Measurements from ENCODE around the gene TEAD1.

The TEAD1 gene

GRCh38 chr11:12667646-12668045, 6.6 kb upstream of the TEAD1 start:
- no peak for DNase-seq

GRCh38 chr11:12668166-12668565, 6.1 kb upstream of the TEAD1 start:
- no peak for DNase-seq

DNA sequence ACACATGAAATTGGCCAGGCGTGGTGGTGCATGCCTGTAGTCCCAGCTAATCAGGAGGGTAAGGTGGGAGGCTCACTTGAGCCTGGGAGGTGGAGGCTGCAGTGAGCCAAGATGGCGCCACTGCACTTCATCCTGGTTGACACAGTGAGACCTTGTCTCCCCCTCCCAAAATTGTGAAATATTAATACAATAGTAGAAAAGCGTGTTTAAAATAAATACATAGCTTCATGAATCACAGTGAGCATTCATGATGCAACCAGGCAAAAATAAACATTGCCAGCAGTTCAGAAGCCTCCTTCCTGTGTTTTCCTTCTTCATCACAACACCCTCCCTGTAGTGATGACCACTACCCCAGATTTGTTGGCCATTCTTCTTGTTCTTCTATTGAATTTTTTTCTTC, 4.3 kb upstream of the TEAD1 start:
- no peak for DNase-seq

- DNase-seq = no peak
These were observed 2.9 kb upstream of the TEAD1 start for GRCh38 chr11:12671370-12671769.

DNA sequence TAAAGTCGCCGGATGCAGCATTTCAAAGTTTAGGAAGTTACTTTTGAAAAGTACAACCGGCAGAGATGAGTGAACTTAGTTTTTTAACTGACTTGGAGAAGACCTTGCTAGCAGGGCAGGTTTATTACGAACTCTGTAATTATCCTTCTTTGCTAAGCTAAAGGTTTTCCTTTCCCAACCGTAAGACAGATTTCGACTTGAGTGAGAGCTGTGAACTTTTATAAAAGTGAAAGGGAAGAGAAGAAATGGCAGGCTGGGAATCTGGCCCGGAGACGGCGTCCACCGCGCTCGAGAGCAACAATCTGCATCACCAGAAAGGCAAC, 659 bp upstream of the TEAD1 start:
- no peak for DNase-seq

DNA sequence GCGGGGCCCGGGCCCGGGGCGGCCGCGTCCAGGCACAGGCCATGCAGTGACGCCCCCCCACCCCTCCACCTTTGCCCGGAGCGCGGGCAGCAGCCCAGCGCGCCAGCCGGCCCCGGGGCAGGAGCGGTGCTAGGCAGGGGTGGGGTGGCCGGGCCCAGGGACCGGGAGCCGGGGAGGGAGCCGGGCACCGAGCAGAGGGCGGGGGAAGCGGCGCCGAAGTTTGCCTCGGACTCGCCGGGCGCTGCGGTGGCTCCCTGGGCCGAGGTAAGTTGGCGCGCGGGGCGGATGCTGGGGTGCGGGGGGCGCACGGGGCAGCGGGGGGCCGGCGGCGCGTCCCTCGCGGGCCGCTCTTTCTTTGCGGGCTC, 332 bp downstream of the TEAD1 start:
- DNase-seq = peak; percentile 83

GRCh38 chr11:12674936-12675696, 895 bp downstream of the TEAD1 start:
- peak; percentile 68 for DNase-seq

DNA sequence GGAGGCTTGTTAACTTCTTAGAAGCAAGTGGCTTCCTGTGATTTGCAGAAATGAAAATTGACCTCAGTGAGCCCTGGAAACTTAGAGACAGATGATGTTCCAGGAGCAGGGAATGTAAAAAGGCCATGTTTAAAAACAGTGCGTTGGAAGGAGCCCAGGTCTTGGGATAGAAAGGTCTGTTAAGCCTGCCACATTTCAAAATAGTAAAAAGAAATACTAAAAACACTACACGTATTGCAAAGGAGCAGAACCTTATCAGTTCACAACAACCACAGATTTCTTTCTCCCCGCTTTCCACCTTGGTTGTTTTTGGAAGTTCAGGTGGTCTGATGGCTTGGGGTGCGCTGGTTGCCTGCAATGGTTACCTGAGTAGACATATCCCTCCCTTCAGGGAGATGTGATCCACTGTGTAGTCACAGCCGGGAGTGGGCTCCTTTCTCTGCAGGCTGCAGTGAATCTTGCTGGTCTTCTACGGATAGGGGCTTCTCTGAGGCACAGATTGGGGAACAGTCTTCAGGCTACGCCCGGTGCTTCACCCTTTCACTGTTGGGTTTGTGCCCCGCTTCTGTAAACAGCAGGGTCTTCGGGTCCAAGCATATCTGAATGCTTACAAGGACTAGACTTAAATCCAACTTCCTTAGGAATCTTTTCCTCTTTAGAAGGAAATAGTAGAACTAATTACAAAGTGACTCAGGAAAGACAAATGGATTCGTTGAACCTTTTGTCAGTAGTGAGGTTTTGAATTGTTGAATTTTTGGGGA, 1.9 kb downstream of the TEAD1 start:
- peak; percentile 42 for DNase-seq

DNA sequence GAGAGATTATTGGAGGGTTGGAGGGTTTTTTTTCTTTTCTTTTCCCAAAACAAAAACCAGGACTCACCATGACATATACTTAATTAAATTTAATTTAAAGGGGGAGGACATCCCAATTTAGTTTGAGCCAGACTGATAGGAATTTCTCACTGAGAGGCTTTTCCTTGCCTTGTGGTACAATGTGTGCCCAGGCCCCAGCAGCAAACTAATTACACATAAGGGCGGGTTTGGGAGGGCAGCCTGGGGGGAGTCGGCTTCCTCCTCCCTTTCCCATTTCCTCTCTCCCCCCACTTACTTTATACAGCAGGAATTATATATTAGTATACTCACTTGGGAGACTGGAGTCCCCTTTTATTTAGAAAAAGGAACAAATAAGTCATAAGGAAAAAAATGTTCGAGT, 2.9 kb downstream of the TEAD1 start:
- DNase-seq = no peak

- DNase-seq = no peak
These were observed 3.9 kb downstream of the TEAD1 start for GRCh38 chr11:12678092-12678491.

GRCh38 chr11:12678991-12679390, 4.8 kb downstream of the TEAD1 start:
- no peak for DNase-seq

DNA sequence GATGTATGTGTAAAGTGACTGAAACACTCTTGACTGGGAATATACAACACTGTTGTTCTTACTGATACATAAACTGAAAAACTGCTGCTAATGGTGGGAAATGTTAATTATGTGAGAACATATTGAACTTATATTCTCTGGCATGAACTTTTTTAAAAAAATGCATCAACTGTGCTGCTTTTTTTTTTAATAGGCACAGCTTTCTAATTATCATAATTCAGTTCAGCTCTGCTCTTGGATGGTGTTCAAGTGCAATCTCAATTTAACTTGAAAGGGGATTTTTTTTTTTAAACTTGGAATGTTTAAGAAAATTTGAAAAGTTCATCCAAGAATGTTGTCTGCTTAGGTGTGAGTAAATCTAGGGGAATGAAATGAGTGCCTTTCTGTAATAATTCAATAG, 5.2 kb downstream of the TEAD1 start:
- no peak for DNase-seq

DNA sequence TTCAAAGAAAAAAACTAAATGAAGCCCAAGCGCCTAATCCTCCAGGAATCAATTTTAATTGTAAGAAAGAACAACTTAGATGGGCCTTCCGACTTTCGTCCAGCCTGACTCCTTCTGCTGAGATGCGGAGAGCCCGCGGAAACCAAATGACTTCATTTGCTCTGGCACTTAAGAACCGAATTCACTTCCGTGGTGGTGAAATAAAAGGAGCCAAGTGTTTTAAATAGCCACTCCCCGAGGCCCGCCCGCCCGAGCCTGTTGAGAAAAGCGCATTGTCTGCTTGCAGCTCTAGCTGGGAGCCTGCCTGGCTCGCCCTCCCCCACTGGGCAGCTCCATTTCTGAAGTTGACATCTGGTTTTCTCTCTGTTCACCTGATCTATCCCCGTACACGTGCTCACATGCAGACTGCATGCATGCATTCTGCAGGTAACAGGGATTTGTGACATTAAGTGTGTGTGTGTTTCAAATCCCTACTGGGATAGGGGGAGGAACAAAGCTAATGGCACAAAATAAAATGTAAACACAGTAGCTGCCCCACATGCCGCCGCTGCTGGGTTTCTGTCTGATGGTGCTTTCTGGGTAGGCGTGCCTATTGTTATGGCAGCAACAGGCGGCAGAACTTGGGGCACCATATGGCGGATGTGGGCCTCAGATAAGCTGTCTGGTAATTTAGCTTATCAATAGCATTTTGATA, 6.2 kb downstream of the TEAD1 start:
- peak; percentile 96 for DNase-seq

GRCh38 chr11:12680940-12681258, 6.7 kb downstream of the TEAD1 start:
- no peak for DNase-seq

DNA sequence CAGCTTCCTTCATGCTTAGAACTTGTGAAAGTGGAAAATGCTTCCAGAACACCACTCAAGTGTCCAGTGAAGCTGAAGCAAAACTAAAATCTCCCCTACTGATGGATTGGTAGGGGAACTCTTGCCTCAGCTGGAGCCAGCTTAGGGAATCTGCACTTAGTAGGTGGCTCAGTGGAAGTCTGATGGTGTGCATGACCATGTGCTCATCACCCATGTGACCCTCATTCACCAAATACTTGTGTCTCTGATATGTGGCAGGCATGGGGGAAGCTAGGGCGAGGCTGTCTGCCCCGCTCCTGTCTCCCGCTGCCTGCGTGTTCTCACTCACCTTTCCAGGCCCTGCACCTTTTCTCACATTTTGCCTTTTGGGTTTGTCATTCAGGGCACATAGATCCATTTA, 7.2 kb downstream of the TEAD1 start:
- no peak for DNase-seq

- DNase-seq = no peak
These were observed 8.1 kb downstream of the TEAD1 start for GRCh38 chr11:12682288-12682687.

DNA sequence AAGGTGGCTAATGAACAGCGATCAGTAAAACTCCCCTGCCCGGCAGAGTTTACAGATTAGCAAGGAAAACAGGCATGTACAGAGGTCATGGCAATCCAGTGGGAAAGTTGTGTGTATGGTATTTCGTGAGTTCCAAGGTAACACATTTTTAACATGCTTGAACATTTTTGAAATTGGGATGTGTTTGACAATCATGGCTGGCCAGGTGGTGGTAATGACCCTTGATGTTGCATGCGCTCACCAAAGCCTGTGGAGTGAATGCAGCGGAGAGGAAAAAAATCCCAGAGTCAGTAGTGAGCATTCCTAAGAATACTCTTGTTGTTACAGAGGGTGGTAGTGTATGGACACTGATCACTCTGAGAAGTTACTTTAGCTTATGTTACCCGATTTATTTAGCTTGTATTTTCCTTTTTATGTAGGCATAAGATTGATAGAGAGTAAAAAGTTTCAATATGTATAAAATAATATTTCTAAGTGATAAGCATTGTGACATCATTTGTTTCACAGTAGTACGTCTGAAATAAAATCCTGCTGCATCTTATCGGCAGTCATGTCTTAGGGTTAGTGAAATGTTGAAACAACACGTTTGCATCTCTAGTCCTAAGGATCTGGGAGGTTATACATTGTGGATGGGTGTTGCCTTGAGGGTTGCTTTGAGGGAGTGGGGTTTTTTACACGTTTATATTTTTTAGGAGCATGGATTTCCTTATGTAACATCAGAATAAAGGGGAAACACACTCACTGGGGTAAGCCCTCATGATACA, 8.7 kb downstream of the TEAD1 start:
- no peak for DNase-seq

- DNase-seq = no peak
These were observed 9.7 kb downstream of the TEAD1 start for GRCh38 chr11:12683874-12684273.

DNA sequence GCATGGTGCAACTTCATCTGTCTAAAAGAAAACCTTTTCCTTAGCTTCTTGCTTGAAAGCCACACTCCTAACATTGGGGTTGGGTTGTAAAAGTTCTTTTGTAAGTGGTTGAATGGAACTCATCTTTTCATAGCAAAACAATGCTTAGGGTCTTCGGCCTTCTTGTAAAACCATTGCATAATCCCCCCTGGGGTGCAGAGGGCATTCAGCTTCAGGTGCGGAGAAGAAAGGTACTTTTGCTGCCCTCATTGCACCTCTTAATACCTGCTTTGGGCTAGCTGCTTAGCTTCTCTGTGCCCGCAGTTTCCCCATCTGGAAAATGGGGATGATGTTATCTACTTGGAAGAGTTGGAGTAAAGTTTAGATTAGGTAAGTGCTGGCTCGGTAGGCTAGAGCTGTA, 10.1 kb downstream of the TEAD1 start:
- no peak for DNase-seq

- peak; percentile 16 for DNase-seq
These were observed 10.6 kb downstream of the TEAD1 start for GRCh38 chr11:12684816-12685215.

DNA sequence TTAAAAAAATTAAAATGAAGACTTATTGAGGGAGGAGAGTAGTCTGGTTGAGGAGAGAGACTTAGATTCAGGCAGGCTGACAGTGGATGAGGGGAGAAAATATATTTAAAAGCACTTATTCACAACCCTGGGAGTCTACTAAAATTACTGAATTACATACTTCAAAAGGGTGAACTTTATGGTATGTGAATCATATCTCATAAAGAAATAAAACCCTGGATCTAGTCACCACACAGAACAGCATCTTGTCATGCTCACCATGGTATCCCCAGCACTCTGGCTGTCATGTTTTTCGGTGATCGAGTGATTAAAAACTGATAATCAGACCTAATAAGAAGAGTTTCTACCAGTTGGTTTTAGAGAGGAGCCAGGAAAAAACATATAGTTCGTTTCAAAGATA, 11.0 kb downstream of the TEAD1 start:
- no peak for DNase-seq

- no peak for DNase-seq
These were observed 12.2 kb downstream of the TEAD1 start for GRCh38 chr11:12686246-12687060.

- DNase-seq = peak; percentile 46
These were observed 13.0 kb downstream of the TEAD1 start for GRCh38 chr11:12687216-12687623.
